ENCODE measurements around the gene ZNF558. TPM values are rescaled to one million over a fixed set of nuclear protein-coding genes. Genes with fewer than 3 reads are reported as not detected.
A peak's percentile ranks its signal among the peaks of the same experiment; 100 is the strongest.

Gene ZNF558
- polyA plus RNA-seq (2011; rRNA removed) (16.9 and 17.5 TPM in 2 replicates), polyA minus RNA-seq (2011; rRNA and poly(A)+ RNA removed) (19.2 and 25.7 TPM in 2 replicates)

DNA sequence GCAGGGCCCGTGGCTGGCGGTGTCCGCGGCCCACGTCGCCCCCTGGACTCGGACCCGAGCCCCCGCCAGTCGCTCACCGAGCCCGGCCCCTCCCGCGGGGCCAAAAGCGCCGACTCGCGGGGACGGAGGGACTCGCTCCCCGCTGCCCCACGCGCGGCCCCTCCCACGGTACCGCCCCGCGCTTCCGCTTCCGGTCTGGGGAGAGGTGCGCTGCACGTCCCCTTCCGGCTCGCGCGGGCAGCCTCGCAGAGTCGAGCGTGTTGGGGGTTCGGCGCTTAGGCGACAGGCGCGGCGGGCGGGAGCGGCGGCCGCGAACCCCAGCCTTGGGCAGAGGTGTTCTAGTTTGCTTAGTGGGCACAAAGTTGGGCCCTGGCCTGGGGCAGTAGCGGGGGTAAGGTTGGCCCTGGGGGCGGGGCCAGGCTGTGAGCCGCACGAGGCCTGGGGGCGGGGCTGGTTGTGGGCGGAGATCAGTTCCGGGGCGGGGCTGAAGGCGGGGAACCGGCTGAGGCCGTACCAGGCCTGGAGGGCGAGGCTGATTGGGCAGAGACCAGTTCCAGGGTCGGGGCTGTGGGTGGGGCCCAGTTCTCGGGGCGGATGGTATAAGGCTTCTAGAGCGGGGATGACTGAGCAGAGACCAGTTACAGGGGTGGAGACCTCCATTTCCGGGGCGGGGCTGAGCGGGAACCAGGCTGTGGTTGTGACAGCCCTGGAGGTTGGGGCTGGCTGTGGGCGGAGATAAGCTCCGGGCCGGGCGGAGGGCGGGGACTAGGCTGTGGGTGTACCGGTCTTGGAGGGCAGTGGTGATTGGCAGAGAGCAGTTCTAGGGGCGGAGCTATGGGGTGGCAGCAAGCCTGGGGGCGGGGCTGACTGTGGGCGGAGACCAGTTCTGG is at the start of gene ZNF558, which contains the start of gene MBD3L1:
Gene ZNF558 (minus strand): TSS at position 173 of the 890 bp plus-strand sequence. CDS start 9,645 bp downstream, outside the sequence.
Gene MBD3L1 (plus strand): TSS at position 246 of the 890 bp plus-strand sequence. CDS start 10,302 bp downstream, outside the sequence.
- Histone ChIP-seq H3K4me3 (ENCODE audit: low read depth, low read length) (peak within 1 kb of the TSS; percentile 60), H3K36me3 (ENCODE audit: control insufficient read depth, insufficient read depth, low read length) (peaks cover 2% of the 10 kb centered on the region; the same call in 1 of the 2 replicates), H3K27me3 (ENCODE audit: control insufficient read depth, insufficient read depth, low read length) (no peaks in the 10 kb centered on the region)
- TF ChIP-seq CTCF (IDR thresholded peaks at IDR 0.05; ENCODE audit: insufficient read depth, low read depth, low read length): peak; percentile 11; the same call in 1 of the 2 replicates
- peak; percentile 93 for DNase-seq (ENCODE audit: low read depth)
- ChIA-PET POLR2A (no interaction called here), CTCF (no interaction called here)

- ChIA-PET CTCF (no interaction called here), POLR2A (no interaction called here)
- no peak for DNase-seq (ENCODE audit: low read depth)
- Histone ChIP-seq H3K4me3 (ENCODE audit: low read depth, low read length) (no peak overlapping the region), H3K36me3 (ENCODE audit: control insufficient read depth, insufficient read depth, low read length) (no peaks in the 10 kb centered on the region), H3K27me3 (ENCODE audit: control insufficient read depth, insufficient read depth, low read length) (no peaks in the 10 kb centered on the region)
- no peak for TF ChIP-seq CTCF (IDR thresholded peaks at IDR 0.05; ENCODE audit: insufficient read depth, low read depth, low read length)
These were observed 49.4 kb upstream of the ZNF558 start for GRCh38 chr19:8881512-8881911.

DNA sequence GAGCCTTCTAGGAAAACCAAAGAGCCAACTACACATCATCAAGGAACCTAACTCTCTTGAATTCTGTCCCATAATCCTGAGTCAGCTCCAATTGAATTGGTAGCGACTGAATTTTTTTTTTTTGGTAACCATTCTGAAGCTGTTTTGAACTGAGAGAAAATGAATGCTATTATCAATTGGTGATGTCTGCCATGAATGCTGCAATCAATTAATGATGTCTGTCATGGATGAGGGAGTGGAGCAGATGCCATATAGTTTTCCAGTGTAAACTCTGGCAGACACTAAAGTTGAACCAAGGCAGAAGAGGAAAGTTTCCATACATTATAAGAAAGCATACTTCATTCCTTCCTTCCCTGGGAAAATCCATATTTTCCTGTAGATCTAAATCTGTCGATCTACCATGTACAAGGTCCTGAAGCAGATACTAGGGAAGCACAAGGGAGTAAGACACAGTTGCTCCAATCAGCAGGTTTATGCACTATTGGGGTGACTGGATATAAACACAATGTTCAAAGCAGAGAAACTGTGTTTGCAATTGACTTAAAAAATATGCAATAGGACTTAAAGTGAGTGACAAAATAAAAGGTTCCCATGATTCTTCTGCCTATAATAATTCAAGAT is 48.9 kb upstream of the ZNF558 start:
- TF ChIP-seq CTCF (IDR thresholded peaks at IDR 0.05; ENCODE audit: insufficient read depth, low read depth, low read length): no peak
- no peaks in the 10 kb centered on the region for H3K27me3 ChIP-seq (ENCODE audit: control insufficient read depth, insufficient read depth, low read length)
- ChIA-PET CTCF (no interaction called here), POLR2A (no interaction called here)
- no peak for DNase-seq (ENCODE audit: low read depth)
- no peak overlapping the region for H3K4me3 ChIP-seq (ENCODE audit: low read depth, low read length)
- H3K36me3 ChIP-seq (ENCODE audit: control insufficient read depth, insufficient read depth, low read length): no peaks in the 10 kb centered on the region

DNA sequence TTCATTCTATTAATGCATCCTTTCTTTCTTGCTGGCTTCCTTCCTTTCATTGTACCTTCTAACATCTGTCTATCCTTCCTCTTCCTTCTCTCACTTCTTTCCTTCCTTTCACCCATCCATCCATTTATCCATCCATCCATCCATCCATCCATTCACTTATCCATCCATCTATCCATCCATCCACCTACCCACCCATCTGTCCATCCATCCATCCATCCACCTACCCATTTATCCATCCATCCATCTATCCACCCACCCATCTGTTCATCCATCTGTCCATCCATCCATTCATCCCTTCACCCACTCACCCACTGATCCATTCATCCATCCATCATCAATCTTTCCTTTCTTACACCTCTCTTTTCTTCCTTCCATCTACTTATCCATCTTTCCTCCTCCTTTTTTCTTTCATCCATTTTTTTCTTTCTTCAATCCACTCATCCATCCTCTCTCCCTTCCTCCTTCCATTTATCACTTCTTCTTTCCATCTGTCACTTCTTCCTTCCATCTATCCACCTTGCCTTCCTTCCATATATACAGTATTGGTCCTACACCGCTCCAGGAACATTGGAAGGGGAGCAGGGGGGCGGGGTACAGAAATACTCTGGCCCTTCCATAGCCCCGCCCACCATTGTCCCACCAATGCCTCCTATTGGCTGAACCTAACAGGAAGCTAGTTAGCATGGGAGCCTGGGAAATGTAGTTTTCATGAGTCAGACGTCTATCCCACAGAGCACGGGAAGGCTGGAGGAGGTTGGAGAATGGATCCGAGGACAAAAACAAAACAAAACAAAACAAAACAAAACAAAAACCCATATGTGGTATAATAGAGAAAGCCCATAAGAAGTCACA is 46.0 kb upstream of the ZNF558 start:
- no peak for TF ChIP-seq CTCF (IDR thresholded peaks at IDR 0.05; ENCODE audit: insufficient read depth, low read depth, low read length)
- H3K36me3 ChIP-seq (ENCODE audit: control insufficient read depth, insufficient read depth, low read length): no peaks in the 10 kb centered on the region
- ChIA-PET POLR2A (no interaction called here), CTCF (no interaction called here)
- DNase-seq (ENCODE audit: low read depth): no peak
- H3K4me3 ChIP-seq (ENCODE audit: low read depth, low read length): no peak overlapping the region
- H3K27me3 ChIP-seq (ENCODE audit: control insufficient read depth, insufficient read depth, low read length): no peaks in the 10 kb centered on the region

All from BJ (cell line).